Measurements from ENCODE around the gene PSMB3.

Gene PSMB3

GRCh38 chr17:38798614-38799500, 46.3 kb downstream of the PSMB3 start (continued):
- 0 out of 2 replicates have a peak, but pooled peaks have one; percentile 18 for TF ChIP-seq ZNF792 (tag by site-specific recombination; IDR thresholded peaks at IDR 0.05)
- peak; percentile 75 for TF ChIP-seq EGR2 (tag by site-specific recombination; IDR thresholded peaks at IDR 0.05; ENCODE audit: low read depth)
- TF ChIP-seq HIC1 (tag by site-specific recombination; IDR thresholded peaks at IDR 0.05) = peak; percentile 46; the same call in 1 of the 2 replicates
- TF ChIP-seq ZSCAN16 (tag by site-specific recombination; IDR thresholded peaks at IDR 0.05) = no peak
- TF ChIP-seq ZNF157 (tag by site-specific recombination; IDR thresholded peaks at IDR 0.05) = no peak
- no peak for TF ChIP-seq PRDM4 (tag by site-specific recombination; IDR thresholded peaks at IDR 0.05)
- TF ChIP-seq REST (tag by site-specific recombination; IDR thresholded peaks at IDR 0.05) = no peak; the same call in 1 of the 2 replicates
- peak; percentile 35; the same call in 1 of the 2 replicates for TF ChIP-seq ZSCAN5A (tag by site-specific recombination; IDR thresholded peaks at IDR 0.05)
- TF ChIP-seq ZBTB21 (tag by site-specific recombination; IDR thresholded peaks at IDR 0.05) = no peak
- TF ChIP-seq ZBTB26 (tag by site-specific recombination; optimal IDR thresholded peaks at IDR 0.05) = peak; percentile 98
- TF ChIP-seq ZNF48 (tag by site-specific recombination; IDR thresholded peaks at IDR 0.05) = no peak
- TF ChIP-seq ZNF610 (tag by site-specific recombination; IDR thresholded peaks at IDR 0.05; ENCODE audit: borderline replicate concordance) = peak; percentile 28; the same call in 1 of the 2 replicates
- TF ChIP-seq ZNF558 (tag by site-specific recombination; IDR thresholded peaks at IDR 0.05) = no peak
- TF ChIP-seq ZNF707 (tag by site-specific recombination; IDR thresholded peaks at IDR 0.05) = no peak
- no peak for TF ChIP-seq ZNF23 (tag by site-specific recombination; IDR thresholded peaks at IDR 0.05; ENCODE audit: borderline replicate concordance)
- TF ChIP-seq GLI4 (tag by site-specific recombination; IDR thresholded peaks at IDR 0.05) = no peak
- no peak for TF ChIP-seq ZNF433 (tag by site-specific recombination; IDR thresholded peaks at IDR 0.05; ENCODE audit: low read depth)
- TF ChIP-seq ZNF302 (tag by site-specific recombination; IDR thresholded peaks at IDR 0.05; ENCODE audit: low read depth) = no peak
- peak; percentile 44; the same call in 1 of the 2 replicates for TF ChIP-seq ZXDB (tag by site-specific recombination; IDR thresholded peaks at IDR 0.05)
- TF ChIP-seq KLF9 (tag by site-specific recombination; IDR thresholded peaks at IDR 0.05; ENCODE audit: low read depth) = peak; percentile 87
- no peak for TF ChIP-seq ZNF561 (tag by site-specific recombination; IDR thresholded peaks at IDR 0.05; ENCODE audit: borderline replicate concordance)
- peak; percentile 21 for TF ChIP-seq SP7 (tag by site-specific recombination; IDR thresholded peaks at IDR 0.05)
- no peak for TF ChIP-seq ZNF174 (tag by site-specific recombination; IDR thresholded peaks at IDR 0.05)
- TF ChIP-seq ZNF513 (tag by site-specific recombination; IDR thresholded peaks at IDR 0.05) = no peak

Measured in HEK293 (cell line).